Glutamatergic neuron (in vitro differentiated cells): Measurements from ENCODE around the gene VAV2. TPM values are rescaled to one million over a fixed set of nuclear protein-coding genes. Genes with fewer than 3 reads are reported as not detected.

Source experiments
- DNase-seq: peaks from one replicate; pipeline ENCODE4 v3.0.0; 2022
- H3K27ac Mint-ChIP-seq: one replicate; pipeline ENCODE4 v1.8.0; 2020; ENCODE audit warnings: mild to moderate bottlenecking, mixed read lengths, inconsistent platforms; ENCODE audit not compliant: unreplicated experiment
- H3K27me3 Mint-ChIP-seq: one replicate; pipeline ENCODE4 v1.8.0; 2020; ENCODE audit warnings: mild to moderate bottlenecking, moderate library complexity, mixed read lengths, inconsistent platforms; ENCODE audit not compliant: unreplicated experiment
- H3K36me3 Mint-ChIP-seq: one replicate; pipeline ENCODE4 v1.8.0; 2020; ENCODE audit warnings: mild to moderate bottlenecking, mixed read lengths, inconsistent platforms; ENCODE audit not compliant: unreplicated experiment
- H3K4me1 Mint-ChIP-seq: one replicate; pipeline ENCODE4 v1.8.0; 2020; ENCODE audit warnings: mild to moderate bottlenecking, low read depth, mixed read lengths, inconsistent platforms; ENCODE audit not compliant: unreplicated experiment
- H3K4me3 Mint-ChIP-seq: one replicate; pipeline ENCODE4 v1.8.0; 2020; ENCODE audit warnings: mild to moderate bottlenecking, mixed read lengths, inconsistent platforms; ENCODE audit not compliant: unreplicated experiment
- H3K9me3 Mint-ChIP-seq: one replicate; pipeline ENCODE4 v1.8.0; 2020; ENCODE audit warnings: mild to moderate bottlenecking, moderate library complexity, mixed read lengths, inconsistent platforms; ENCODE audit not compliant: unreplicated experiment
- total RNA-seq: library from RNA; stranded (reverse); fragmentation: NEBNext Ultra II Directional; extraction: Animal tissue kit (Norgen Biotek cat#: 25700); gene quantifications from one replicate; pipeline ENCODE4 v1.2.1, GENCODE V29; 2021; ENCODE audit not compliant: unreplicated experiment
- TF ChIP-seq, protein P1 (sequence below): fragments of 200-600 bp; sonication (generic); IDR thresholded peaks from one replicate; pipeline ENCODE4 v1.5.0; 2021; ENCODE audit not compliant: partially characterized antibody, unreplicated experiment

The VAV2 gene
- total RNA-seq, 1 donor from 2014 or later: 270 TPM

DNA sequence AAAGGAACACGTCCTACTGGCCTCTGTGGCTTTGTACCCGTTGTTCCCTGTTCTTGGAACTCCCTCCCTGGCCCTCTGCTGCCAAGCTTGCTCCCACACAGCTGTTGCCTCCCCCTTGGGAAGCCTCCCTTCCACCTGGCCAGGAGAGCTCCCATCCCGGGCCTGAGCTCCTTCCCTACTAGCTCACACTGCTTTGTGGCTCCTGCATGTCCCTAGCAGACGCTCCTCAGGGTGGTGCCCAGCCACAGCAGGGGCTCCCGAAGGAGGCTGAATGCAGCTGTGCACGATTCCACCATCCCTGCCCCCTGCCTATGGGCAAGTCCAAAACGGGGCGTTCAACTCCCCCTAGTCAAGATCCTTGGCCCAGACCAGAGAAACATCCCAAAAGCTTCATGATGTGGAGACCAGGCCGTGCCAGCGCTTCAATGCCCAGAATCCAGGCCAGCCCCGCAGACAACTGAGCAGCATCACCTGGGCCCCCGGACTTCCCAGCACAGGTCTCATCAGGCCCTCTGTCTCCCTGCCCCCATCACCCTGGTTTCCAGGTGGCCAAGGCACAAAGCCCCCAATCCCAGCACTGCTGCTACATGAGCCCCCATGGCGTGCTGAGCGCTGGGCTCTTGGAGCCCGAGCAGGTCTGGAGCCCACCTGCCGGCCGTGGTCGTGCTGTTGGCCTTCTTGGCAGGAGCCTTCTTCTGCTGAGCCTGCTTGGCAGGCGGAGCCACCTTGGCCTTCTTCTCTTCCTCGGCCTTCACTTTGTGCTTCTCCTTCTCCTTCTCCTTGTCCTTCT, 47.5 kb upstream of the VAV2 start:
- peaks cover 7% of the 10 kb centered on the region for H3K4me1 Mint-ChIP-seq
- no peak for DNase-seq
- peak overlapping the region; percentile 59 for H3K27ac Mint-ChIP-seq
- no peak overlapping the region for H3K4me3 Mint-ChIP-seq
- H3K9me3 Mint-ChIP-seq: peaks cover 3% of the 10 kb centered on the region
- H3K27me3 Mint-ChIP-seq: no peaks in the 10 kb centered on the region
- peaks cover 8% of the 10 kb centered on the region for H3K36me3 Mint-ChIP-seq
- TF ChIP-seq, protein P1, sequence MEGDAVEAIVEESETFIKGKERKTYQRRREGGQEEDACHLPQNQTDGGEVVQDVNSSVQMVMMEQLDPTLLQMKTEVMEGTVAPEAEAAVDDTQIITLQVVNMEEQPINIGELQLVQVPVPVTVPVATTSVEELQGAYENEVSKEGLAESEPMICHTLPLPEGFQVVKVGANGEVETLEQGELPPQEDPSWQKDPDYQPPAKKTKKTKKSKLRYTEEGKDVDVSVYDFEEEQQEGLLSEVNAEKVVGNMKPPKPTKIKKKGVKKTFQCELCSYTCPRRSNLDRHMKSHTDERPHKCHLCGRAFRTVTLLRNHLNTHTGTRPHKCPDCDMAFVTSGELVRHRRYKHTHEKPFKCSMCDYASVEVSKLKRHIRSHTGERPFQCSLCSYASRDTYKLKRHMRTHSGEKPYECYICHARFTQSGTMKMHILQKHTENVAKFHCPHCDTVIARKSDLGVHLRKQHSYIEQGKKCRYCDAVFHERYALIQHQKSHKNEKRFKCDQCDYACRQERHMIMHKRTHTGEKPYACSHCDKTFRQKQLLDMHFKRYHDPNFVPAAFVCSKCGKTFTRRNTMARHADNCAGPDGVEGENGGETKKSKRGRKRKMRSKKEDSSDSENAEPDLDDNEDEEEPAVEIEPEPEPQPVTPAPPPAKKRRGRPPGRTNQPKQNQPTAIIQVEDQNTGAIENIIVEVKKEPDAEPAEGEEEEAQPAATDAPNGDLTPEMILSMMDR: no peak

DNA sequence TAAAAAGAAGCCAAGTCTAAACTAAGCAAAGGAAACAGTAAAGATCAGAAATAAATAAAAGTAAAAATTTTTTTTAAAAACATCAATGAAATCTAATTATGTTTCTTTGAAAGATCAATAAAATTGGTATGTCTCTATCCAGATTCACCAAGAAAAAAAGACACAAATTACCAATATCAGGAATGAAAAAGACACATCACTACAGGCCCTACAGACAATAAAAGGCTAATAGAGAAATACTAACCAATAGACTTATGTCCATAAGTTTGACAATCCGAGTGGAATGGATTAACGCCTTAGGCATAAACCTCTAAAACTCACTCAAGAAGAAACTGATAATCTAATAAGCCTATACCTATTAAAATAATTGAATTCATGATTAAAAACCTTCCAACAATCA, 45.5 kb upstream of the VAV2 start:
- H3K27me3 Mint-ChIP-seq: no peaks in the 10 kb centered on the region
- H3K36me3 Mint-ChIP-seq: peaks cover 14% of the 10 kb centered on the region
- no peak overlapping the region for H3K27ac Mint-ChIP-seq
- no peak for DNase-seq
- no peaks in the 10 kb centered on the region for H3K9me3 Mint-ChIP-seq
- H3K4me1 Mint-ChIP-seq: no peaks in the 10 kb centered on the region
- H3K4me3 Mint-ChIP-seq: no peak overlapping the region
- TF ChIP-seq, protein P1: no peak

DNA sequence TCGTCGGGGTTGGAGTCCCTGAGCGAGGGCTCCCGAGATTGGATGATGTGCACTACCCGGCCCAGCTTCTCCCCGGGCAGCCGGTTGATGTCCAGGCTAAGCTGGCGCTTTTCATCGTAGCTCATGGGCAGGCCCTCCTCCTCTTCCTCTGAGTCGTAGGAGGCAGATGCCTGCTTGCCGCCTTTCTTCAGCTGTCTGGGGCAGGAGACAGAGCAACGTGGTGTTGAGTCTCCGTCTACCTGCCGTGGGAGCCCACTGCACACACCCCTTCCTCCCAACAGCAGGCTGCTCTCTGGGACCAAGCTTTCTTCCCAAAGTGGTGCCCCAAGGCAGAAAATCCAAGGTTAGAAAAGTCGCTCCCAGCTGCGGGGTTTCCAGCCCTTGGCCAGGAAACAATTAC, 44.0 kb upstream of the VAV2 start:
- H3K27ac Mint-ChIP-seq: peak overlapping the region; percentile 43
- DNase-seq: no peak
- H3K4me3 Mint-ChIP-seq: no peak overlapping the region
- H3K36me3 Mint-ChIP-seq: peaks cover 14% of the 10 kb centered on the region
- H3K27me3 Mint-ChIP-seq: no peaks in the 10 kb centered on the region
- TF ChIP-seq, protein P1: no peak
- H3K9me3 Mint-ChIP-seq: no peaks in the 10 kb centered on the region
- no peaks in the 10 kb centered on the region for H3K4me1 Mint-ChIP-seq

DNA sequence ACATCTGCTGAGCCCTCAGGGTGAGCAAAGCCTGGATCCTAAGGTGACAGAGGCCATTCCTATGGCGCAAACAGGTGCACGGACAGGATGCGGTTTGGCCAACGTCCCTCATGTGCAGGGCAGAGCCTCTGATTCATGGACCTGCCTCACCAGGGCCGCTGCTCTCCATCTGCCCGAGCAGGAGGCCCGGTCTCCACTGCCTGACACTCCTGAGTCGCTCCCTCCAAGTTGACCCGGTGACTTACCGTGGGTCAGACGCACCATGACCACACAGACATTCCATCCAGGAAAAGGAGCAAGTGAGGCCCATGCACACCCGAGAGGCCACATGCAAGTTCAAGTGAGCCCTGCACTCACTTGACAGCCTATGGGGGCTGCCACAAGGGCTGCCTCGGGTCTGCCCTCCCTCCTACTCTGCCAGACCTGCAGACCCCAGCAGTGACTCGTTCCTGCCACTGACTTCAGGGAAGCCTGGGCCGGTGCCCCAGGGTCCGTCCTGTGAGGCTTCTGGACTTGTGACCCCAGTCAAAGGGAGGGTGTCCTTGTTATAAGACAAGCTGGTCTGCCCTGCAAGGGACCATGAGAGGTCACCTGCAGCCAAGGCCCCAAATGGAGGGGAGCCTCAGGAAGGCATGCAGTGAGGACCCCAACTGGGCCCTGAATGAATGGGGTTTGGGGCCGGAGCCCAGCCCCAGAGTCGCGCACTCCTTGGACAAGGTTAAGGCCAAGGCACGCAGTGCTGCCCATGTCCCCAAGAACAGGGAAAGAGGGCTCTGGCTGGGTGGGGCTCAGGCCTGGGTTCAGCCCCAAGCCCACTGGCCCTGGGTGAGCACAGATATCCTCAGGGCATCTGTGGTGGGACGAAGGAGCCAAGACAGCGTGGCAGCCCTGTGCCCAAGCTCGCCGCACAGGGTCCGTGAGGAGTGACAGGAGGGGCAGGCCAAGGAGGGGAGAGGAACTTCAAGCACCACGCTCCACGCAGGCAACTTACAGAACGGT, 43.2 kb upstream of the VAV2 start:
- H3K4me1 Mint-ChIP-seq: no peaks in the 10 kb centered on the region
- H3K9me3 Mint-ChIP-seq: no peaks in the 10 kb centered on the region
- H3K4me3 Mint-ChIP-seq: no peak overlapping the region
- peaks cover 14% of the 10 kb centered on the region for H3K36me3 Mint-ChIP-seq
- peak overlapping the region; percentile 43 for H3K27ac Mint-ChIP-seq
- DNase-seq: no peak
- H3K27me3 Mint-ChIP-seq: no peaks in the 10 kb centered on the region
- TF ChIP-seq, protein P1: no peak
